ENCODE results near the gene VWA5A.

The VWA5A gene

GRCh38 chr11:124079631-124080326, 35.5 kb upstream of the VWA5A start:
- no peak for DNase-seq (ENCODE audit: low spot score in 2 of 2)
- Histone ChIP-seq H3K4me1 (no peaks in the 10 kb centered on the region), H3K27me3 (ENCODE audit: low read depth) (no peaks in the 10 kb centered on the region), H3K4me3 (no peak overlapping the region), H3K36me3 (replicated peaks) (no peaks in the 10 kb centered on the region), H3K9me3 (no peaks in the 10 kb centered on the region)
- in situ Hi-C loops (cut with MboI; ENCODE audit: low sequenced_read_pairs): loop anchor here (25.0 kb wide), 1 partner anchor 508 kb away; no protein-coding TSS in a partner anchor

DNA sequence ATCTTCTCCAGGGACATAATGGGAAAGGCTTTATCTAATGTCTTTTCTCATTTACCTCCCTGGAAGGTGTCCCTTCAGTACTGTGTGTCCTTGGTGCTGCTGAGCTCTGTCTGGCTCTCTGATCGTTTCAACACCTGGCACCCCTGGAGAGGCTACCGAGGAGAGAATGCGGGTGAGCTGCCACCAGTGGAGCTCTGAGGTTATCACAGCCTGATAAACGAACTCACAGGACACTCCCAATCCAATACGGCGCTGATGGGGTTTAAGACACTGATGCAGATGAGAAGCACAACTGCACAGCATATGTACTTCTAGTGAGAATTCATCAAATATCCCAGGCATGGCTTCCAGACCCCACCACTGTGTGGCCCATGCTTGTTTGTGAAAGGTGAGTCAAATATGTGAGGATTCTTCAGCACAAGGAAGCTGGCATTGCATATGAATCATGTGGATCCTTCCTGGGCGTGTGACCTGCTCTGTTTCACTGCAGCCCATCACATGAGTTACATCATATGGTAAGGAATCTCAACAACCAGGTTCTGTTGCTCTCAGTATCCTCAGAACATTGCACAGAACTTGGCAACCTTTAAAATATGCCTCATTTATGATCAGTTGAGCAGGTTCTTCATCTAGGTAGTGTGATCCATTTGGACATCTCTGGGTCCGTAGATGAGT, 34.8 kb upstream of the VWA5A start:
- in situ Hi-C loops (cut with MboI; ENCODE audit: low sequenced_read_pairs): loop anchor here (25.0 kb wide), 1 partner anchor 507 kb away; no protein-coding TSS in a partner anchor
- Histone ChIP-seq H3K4me1 (no peaks in the 10 kb centered on the region), H3K27me3 (ENCODE audit: low read depth) (no peaks in the 10 kb centered on the region), H3K4me3 (no peak overlapping the region), H3K9me3 (no peaks in the 10 kb centered on the region), H3K36me3 (replicated peaks) (no peaks in the 10 kb centered on the region)
- no peak for DNase-seq (ENCODE audit: low spot score in 2 of 2)

DNA sequence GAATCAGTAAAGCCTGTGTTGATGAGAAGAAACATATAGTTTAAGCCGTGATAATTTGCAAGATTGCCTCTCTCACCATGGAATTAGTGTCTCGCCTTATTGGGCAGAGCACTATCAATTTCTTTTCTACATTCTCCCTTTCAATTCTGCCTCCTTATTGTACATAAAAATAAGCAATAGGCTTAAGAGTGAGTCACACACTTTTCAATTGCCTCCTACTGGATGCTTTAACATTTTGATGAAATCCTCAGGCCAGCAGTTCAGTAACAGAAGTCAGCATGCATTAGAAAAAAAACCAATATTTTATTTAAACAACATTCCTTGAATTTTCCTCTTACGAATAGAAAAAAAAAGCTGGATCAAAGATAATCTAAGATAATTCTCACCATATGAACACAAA, 33.8 kb upstream of the VWA5A start:
- DNase-seq (ENCODE audit: low spot score in 2 of 2): no peak
- in situ Hi-C loops (cut with MboI; ENCODE audit: low sequenced_read_pairs): loop anchor here (25.0 kb wide), 1 partner anchor 506 kb away; no protein-coding TSS in a partner anchor
- Histone ChIP-seq H3K36me3 (replicated peaks) (no peaks in the 10 kb centered on the region), H3K4me1 (no peaks in the 10 kb centered on the region), H3K4me3 (no peak overlapping the region), H3K27me3 (ENCODE audit: low read depth) (peaks cover 2% of the 10 kb centered on the region; the same call in 1 of the 2 replicates), H3K9me3 (no peaks in the 10 kb centered on the region)

DNA sequence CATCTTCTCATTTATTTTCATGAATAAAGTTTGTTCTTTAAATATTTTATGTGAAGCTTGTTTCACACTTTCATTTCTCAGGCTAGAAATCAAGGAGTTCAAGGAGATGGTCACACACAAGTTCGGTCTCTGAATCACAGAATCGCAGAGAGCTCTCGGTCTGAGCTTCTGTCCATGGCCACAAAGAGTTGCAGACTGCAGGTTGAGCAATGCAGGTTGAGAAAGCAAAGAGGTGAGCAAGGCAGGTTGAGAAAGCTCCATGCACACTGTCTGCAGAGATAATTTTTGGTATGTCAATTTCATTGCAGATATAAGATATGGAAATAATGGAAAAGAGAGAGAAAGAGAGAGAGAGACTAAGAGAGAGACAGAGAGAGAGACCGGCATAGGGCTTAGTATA, 32.9 kb upstream of the VWA5A start:
- DNase-seq (ENCODE audit: low spot score in 2 of 2): no peak
- in situ Hi-C loops (cut with MboI; ENCODE audit: low sequenced_read_pairs): loop anchor here (25.0 kb wide), 1 partner anchor 505 kb away; no protein-coding TSS in a partner anchor
- Histone ChIP-seq H3K9me3 (no peaks in the 10 kb centered on the region), H3K4me1 (no peaks in the 10 kb centered on the region), H3K36me3 (replicated peaks) (no peaks in the 10 kb centered on the region), H3K4me3 (no peak overlapping the region), H3K27me3 (ENCODE audit: low read depth) (peaks cover 2% of the 10 kb centered on the region; the same call in 1 of the 2 replicates)

GRCh38 chr11:124085583-124085982, 29.7 kb upstream of the VWA5A start:
- Histone ChIP-seq H3K9me3 (no peaks in the 10 kb centered on the region), H3K4me3 (no peak overlapping the region), H3K4me1 (no peaks in the 10 kb centered on the region), H3K36me3 (replicated peaks) (no peaks in the 10 kb centered on the region), H3K27me3 (ENCODE audit: low read depth) (peaks cover 2% of the 10 kb centered on the region; the same call in 1 of the 2 replicates)
- DNase-seq (ENCODE audit: low spot score in 2 of 2): no peak
- in situ Hi-C loops (cut with MboI; ENCODE audit: low sequenced_read_pairs): loop anchor here (25.0 kb wide), 1 partner anchor 502 kb away; no protein-coding TSS in a partner anchor

DNA sequence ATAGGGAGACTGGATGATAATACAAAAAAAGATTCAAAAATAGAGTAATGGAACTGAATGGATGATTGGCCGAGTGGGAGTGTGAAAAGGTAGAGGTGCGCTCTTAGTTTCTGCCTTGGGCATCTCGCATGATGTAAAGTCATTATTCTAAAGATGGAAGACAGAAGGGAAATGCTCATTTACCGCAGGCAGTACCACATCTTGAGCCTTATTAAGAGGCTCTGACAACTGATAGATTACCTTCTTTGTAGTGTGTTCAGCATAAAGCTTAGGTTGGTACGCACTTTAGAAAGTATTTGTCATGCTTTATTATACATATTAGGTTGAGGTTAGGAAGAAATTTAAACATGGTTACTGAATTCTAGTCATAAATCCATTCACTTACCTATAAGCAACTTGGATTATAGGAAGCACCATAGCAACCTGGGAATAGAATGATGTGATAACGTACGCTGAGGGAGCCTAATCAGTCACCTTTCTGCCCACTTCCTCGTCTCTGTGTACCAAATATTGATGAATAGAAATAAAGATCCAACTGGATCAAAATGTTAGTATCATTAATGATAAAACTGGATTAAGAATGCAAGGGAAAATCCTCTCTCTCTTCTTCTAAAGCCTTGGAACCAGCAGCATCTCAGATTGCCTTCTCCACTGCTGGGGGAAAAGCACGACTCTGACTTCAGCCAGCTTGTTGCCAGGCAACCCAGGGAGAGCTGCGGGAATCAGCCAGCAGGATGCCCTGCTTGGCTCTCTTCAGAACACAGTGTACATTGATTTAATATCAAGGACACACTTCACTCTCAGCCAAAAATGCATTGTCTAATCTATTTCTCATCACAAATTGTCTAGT, 29.0 kb upstream of the VWA5A start:
- H3K4me3 ChIP-seq: no peak overlapping the region
- no peak for DNase-seq (ENCODE audit: low spot score in 2 of 2)
- in situ Hi-C loops (cut with MboI; ENCODE audit: low sequenced_read_pairs): loop anchor here (25.0 kb wide), 1 partner anchor 501 kb away; no protein-coding TSS in a partner anchor
- no peaks in the 10 kb centered on the region for H3K36me3 ChIP-seq (replicated peaks)
- no peaks in the 10 kb centered on the region for H3K9me3 ChIP-seq
- H3K4me1 ChIP-seq: no peaks in the 10 kb centered on the region
- H3K27me3 ChIP-seq (ENCODE audit: low read depth): peaks cover 2% of the 10 kb centered on the region; the same call in 1 of the 2 replicates

DNA sequence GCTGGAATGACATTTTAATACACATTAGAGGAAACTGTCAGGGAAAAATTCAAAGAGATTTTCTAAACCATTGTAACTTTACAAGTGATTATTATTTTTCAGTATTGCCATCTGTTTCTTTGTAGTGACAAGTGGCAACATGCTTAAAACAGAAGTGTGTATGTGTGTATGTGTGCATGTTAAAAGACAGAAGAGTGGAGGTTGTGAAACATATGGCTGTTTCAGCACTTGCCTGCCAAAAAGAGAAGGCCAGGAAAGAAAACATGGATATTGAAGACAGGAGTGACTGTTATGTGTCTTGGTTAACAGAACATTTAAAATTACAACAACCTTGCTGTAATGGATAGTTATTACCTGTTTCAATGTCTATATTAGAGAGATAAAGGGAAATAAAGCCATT, 24.3 kb upstream of the VWA5A start:
- H3K4me1 ChIP-seq: no peaks in the 10 kb centered on the region
- in situ Hi-C loops (cut with MboI; ENCODE audit: low sequenced_read_pairs): loop anchor here (25.0 kb wide), 1 partner anchor 496 kb away; no protein-coding TSS in a partner anchor

DNA sequence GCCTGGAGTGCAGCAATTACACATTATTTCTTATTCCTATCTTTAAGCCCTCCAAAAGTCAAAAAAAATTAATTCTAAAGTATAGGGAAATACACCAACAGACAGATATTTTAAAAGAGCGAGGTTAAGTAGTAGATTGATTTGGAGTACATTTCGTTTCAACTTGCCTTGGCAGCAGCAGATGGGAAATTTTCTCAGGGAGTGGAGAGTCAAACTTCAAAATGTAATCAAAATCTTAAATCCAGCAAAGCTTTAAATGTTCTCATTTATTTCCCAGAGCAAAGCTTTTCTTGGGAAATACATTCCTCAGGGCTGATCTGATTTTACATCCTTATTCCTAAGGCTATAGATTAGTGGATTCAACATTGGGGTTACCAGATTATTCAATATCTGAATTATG, 21.9 kb upstream of the VWA5A start:
- Histone ChIP-seq H3K4me1 (no peaks in the 10 kb centered on the region), H3K27me3 (ENCODE audit: low read depth) (peaks cover 3% of the 10 kb centered on the region), H3K9me3 (no peaks in the 10 kb centered on the region), H3K4me3 (no peak overlapping the region), H3K36me3 (replicated peaks) (no peaks in the 10 kb centered on the region)
- DNase-seq (ENCODE audit: low spot score in 2 of 2): no peak
- in situ Hi-C loops (cut with MboI; ENCODE audit: low sequenced_read_pairs): loop anchor here (25.0 kb wide), 1 partner anchor 494 kb away; no protein-coding TSS in a partner anchor

More for the DNA sequence above, 24.3 kb upstream of the VWA5A start:
- H3K4me3 ChIP-seq: no peak overlapping the region
- peaks cover 5% of the 10 kb centered on the region for H3K27me3 ChIP-seq (ENCODE audit: low read depth)
- H3K36me3 ChIP-seq (replicated peaks): no peaks in the 10 kb centered on the region
- no peaks in the 10 kb centered on the region for H3K9me3 ChIP-seq
- DNase-seq (ENCODE audit: low spot score in 2 of 2): no peak

GRCh38 chr11:124094731-124095130, 20.5 kb upstream of the VWA5A start:
- Histone ChIP-seq H3K27me3 (ENCODE audit: low read depth) (peaks cover 3% of the 10 kb centered on the region), H3K36me3 (replicated peaks) (no peaks in the 10 kb centered on the region), H3K4me1 (no peaks in the 10 kb centered on the region), H3K9me3 (no peaks in the 10 kb centered on the region), H3K4me3 (no peak overlapping the region)
- in situ Hi-C loops (cut with MboI; ENCODE audit: low sequenced_read_pairs): loop anchor here (25.0 kb wide), 1 partner anchor 493 kb away; no protein-coding TSS in a partner anchor
- DNase-seq (ENCODE audit: low spot score in 2 of 2): no peak

- peaks cover 3% of the 10 kb centered on the region for H3K27me3 ChIP-seq (ENCODE audit: low read depth)
- H3K36me3 ChIP-seq (replicated peaks): no peaks in the 10 kb centered on the region
- no peaks in the 10 kb centered on the region for H3K4me1 ChIP-seq
- H3K4me3 ChIP-seq: no peak overlapping the region
- H3K9me3 ChIP-seq: no peaks in the 10 kb centered on the region
- in situ Hi-C loops (cut with MboI; ENCODE audit: low sequenced_read_pairs): loop anchor here (25.0 kb wide), 1 partner anchor 491 kb away; no protein-coding TSS in a partner anchor
- DNase-seq (ENCODE audit: low spot score in 2 of 2): no peak
These were observed 18.9 kb upstream of the VWA5A start for GRCh38 chr11:124096364-124096763.

- peaks cover 3% of the 10 kb centered on the region for H3K27me3 ChIP-seq (ENCODE audit: low read depth)
- no peaks in the 10 kb centered on the region for H3K9me3 ChIP-seq
- in situ Hi-C loops (cut with MboI; ENCODE audit: low sequenced_read_pairs): loop anchor here (25.0 kb wide), 1 partner anchor 489 kb away; no protein-coding TSS in a partner anchor
These were observed 17.1 kb upstream of the VWA5A start for GRCh38 chr11:124098141-124098540.

GRCh38 chr11:124101737-124102136, 13.5 kb upstream of the VWA5A start:
- Histone ChIP-seq H3K36me3 (replicated peaks) (no peaks in the 10 kb centered on the region), H3K4me1 (no peaks in the 10 kb centered on the region), H3K27me3 (ENCODE audit: low read depth) (no peaks in the 10 kb centered on the region), H3K4me3 (no peak overlapping the region), H3K9me3 (no peaks in the 10 kb centered on the region)
- in situ Hi-C loops (cut with MboI; ENCODE audit: low sequenced_read_pairs): no loop called here
- DNase-seq (ENCODE audit: low spot score in 2 of 2): no peak

More at GRCh38 chr11:124098141-124098540, 17.1 kb upstream of the VWA5A start:
- H3K4me3 ChIP-seq: no peak overlapping the region
- DNase-seq (ENCODE audit: low spot score in 2 of 2): no peak
- H3K4me1 ChIP-seq: no peaks in the 10 kb centered on the region
- no peaks in the 10 kb centered on the region for H3K36me3 ChIP-seq (replicated peaks)

DNA sequence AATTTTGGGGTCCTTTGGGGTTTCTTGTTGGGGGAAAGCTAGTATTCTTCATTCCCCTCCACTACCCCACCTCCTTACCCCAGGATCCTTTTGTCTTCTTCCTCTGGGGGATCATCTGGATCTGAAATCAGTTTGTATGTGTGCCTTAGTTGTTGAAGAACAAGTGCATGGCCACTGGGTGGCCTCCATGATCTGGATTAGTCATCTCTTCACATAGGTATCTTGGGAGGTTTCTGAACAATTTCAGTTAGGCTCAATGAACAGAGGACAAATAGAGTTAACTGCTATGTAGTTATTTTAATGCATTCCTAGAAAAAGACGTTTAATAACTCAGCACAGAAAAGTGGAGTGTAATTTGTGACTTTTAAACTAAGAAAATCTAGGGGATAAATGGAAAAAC, 7.1 kb upstream of the VWA5A start:
- Histone ChIP-seq H3K27me3 (ENCODE audit: low read depth) (peaks cover 5% of the 10 kb centered on the region), H3K4me1 (no peaks in the 10 kb centered on the region), H3K36me3 (replicated peaks) (no peaks in the 10 kb centered on the region), H3K4me3 (no peak overlapping the region), H3K9me3 (no peaks in the 10 kb centered on the region)
- no peak for DNase-seq (ENCODE audit: low spot score in 2 of 2)
- in situ Hi-C loops (cut with MboI; ENCODE audit: low sequenced_read_pairs): no loop called here
